ENCODE results near the gene APEH.

- TF ChIP-seq CTCF (IDR thresholded peaks at IDR 0.05; ENCODE audit: insufficient read depth, low read length, poor library complexity, severe bottlenecking): no peak
- TF ChIP-seq EZH2phosphoT487 (conservative IDR thresholded peaks at IDR 0.05; ENCODE audit: low read length): no peak
Observed at GRCh38 chr3:49713336-49714105, 39.4 kb downstream of the APEH start.
